Stimulated activated CD4-positive, alpha-beta T cell treated with anti-CD3 and anti-CD28 coated beads, Interleukin-4, amount 100 ng/mL, for 4 hours (primary cell): ENCODE measurements around the gene EEA1.
"Not testable (repeated sequence)": the region's sequence is repeated elsewhere in the genome, so short reads cannot be mapped to it uniquely, and the experiment has no call there.

ENCODE experiments used
- DNase-seq, 2 experiments: peaks; one replicate each; pipeline ENCODE4 v3.0.0-alpha.2; 2020

Gene EEA1

DNA sequence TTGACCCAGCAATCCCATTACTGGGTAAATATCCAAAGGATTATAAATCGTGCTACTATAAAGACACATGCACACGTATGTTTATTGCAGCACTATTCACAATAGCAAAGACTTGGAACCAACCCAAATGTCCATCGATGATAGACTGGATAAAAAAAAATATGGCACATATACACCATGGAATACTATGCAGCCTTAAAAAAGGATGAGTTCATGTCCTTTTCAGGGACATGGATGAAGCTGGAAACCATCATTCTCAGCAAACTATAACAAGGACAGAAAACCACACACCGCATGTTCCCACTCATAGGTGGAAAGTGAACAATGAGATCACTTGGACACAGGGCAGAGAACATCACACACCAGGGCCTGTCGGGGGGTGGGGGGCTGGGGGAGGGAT lies 134.7 kb downstream of the EEA1 start:
- not testable (repeated sequence) for DNase-seq

DNA sequence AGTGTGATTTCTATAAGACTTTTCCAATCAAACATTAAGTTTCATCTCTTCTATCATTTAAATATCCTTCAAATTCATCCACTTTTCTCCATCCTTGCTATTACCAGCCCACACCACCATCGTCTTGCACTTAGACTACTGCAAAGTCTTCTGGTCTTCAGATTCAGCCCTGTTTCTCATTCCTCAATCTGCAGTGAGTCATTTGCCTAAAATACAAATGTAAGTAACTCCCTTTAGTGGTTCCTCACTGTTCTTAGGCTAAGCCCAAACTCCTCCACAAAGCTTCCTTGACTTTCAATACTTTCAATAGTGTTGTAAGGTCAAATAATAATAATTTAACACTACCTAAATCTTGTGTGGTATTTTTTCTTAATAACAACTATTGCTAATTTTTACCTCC lies 143.1 kb downstream of the EEA1 start:
- DNase-seq, result no peak

DNA sequence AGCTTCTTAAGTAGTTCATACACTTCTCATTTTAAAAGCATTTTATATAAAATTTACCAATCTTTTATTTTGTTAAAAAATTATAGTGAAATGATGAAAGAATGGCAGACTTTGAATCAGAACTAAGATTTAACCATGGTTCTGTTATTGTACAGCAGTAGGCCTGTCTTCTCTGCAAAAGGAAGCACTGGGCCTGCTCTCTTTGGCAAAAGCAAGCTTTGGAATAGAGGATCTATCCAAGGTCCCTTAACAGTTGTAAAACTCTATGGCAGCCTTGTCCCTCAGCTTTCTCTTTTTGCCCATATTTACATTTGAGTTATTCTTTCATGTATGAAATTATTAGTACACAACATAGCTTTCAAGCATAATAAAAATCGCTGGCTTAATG lies 143.5 kb downstream of the EEA1 start:
- DNase-seq, result no peak

DNA sequence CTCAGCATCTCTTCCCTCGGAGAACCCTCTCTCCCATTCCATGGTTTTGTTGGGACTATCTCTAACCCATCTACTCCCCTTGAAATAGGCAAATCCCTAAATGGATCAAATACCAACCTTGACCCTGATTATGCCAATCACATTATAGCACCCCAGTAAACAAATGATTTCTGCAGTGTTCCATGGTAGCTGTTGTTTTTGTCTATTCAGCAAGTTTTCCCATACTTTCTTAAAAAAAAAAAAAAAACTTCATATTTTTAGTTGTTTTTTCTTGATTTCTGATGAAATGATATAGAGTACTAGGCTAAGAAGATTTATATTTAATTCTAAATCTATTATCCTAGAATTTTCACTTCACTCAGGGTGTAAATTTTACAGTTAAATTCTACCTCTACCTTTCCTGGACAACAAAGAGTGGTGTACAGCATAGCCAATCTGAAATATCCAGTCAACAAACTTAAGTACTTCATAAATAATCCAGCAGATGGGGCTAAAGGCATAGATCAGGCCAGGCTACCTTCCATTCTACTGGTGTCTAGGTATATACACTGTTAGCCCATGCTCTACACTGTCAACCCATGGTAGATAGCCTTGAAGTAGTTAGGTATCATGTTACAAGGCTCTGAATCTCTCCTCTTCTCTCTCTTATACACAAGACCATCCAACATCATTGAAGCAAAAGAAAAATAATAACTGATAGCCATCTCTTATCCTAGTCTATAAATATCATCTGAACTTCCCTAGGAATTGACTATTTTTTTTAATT lies 144.1 kb downstream of the EEA1 start:
- DNase-seq, result no peak

DNA sequence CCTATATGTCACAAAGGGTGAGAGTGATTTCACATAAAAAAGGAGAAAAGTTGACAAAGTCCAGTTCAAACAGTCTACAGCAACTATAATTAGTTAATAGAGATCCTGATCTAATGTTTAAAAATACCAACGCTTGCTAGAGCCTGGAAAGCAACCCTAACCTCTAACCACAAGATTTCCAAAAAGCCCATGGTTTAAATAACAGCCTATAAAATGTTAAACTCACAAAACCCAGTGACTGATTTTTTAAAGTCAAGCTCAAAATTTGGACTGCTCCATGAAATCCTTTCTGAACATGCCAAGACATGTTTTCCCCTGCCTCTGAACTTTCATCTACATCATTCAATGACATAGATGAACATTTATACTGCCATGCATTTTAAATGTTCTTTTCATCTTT lies 144.7 kb downstream of the EEA1 start:
- DNase-seq, result no peak

DNA sequence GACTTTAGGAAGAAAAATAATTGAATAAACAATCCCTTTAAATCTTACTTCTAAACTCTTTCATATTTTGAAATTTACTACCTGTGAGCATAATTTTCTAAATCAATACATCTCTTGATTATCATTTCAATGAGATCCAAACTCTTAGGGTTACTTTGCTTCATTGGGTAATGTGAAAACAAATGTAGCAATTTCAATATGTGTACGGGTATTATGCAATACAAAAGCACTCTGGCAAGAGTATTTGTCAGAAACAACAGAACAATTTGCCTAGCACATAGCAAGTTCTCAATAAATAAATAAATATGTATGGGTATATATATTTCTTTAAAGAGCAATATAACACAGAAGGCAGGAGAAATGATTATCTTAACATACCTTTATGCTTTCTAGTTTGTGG lies 149.2 kb downstream of the EEA1 start:
- no peak for DNase-seq

DNA sequence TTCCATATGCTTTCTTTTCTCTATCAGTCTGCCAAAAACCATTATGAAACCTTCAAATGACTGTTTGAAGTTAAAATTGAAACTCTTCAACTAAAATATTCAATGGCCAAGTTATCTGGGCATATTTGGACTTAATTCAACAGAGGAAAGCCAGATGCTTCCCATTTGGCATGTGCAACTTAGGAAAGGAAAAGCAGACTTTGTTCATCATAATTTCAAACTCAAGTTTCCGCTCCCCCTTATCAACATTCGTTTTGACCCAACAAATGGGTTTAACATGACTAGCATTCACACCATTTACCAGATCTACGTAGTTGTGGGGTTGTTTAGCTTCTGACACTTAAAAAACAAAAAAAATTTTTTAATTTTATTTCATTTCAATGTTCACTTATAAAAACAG lies 150.6 kb downstream of the EEA1 start:
- no peak for DNase-seq

DNA sequence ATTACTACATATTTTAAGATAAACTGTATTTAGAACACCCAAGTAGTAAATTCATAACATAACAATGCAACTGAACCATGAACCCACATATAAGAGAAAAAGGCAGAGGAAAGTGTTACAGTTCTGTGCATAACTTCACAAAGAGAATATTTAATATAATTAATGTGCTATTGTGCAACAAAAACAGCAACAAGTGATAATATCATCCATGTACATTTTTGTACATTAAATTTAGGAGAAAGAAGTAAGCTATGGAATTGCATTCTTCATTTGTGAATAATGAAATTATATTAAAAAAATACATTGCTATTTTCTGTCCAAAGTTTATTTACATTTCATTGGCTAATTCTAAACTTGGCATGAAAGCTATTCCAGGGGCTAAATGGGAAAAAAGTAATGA lies 153.7 kb downstream of the EEA1 start:
- DNase-seq, result no peak

DNA sequence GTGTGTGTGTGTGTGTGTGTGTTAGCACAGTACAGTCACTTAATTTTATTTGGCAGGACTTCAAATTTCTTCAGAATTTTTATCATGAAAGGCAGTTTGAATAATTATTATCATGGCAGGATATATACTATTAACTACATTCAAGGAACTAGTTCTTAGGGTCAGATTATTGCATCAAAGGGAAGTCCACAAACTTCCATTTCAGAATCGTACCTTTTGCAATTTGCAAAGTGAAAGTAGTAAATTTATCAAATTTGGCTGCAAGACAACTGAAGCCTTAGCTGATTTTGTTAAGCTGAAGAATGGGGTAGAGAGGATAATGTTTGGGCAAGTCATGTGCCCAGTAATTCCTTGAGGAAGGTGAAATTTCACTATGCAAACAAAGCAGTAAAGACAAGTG lies 158.1 kb downstream of the EEA1 start:
- DNase-seq, result no peak

DNA sequence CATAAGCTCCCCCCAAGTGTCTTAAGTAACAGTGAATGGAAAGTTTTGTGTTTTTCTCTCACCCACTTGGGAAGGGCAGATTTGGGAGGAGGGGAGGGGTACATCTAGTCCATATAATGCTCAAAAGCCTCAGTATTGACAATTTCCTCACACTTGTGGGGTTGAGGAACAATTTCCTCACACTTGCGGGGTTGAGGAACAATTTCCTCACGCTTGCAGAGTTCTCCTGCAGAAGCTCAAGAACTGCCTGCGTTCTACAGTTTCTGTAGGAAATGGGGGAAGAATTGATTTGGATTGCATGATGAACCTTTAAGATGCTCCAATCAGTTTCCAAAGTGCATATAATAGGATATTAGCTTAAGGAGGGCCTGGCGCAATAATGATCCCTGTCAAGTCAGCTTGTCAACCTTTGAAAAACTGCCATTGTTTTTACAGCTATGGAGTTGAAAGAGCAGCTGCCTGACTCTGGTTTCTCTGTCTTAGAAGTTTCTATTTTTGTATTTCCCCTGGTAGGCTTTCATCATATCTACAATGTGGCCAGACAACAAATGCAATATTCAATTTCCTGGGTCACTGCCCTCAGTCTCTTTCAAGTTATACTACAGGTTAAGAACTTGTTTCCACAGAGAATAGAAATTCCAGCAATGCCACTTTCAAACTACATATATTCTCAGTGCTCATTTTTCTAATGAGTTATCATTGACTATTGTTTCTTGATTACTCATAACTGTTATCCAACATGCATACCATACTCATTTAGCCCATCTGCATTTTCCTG lies 159.8 kb downstream of the EEA1 start:
- no peak for DNase-seq

DNA sequence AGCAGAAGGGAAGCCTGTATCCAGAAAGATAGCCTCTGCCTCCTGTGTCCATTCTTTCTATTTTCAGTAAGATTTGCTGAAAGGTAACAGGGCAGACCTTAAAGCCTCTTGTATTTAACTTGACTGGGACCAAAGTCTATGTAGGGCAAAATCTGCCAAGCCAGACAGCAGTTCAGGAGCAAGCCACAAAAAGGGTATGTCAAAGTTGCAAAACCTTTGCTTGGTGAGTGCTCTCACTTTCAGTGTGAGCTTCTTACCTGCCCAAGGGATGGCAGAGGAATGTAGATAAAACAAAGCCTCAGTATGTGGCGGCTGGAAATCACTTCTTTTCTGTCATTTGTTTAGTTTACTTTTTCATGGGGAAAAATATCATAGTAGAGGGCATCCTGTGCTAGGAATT lies 163.2 kb downstream of the EEA1 start:
- no peak for DNase-seq

DNA sequence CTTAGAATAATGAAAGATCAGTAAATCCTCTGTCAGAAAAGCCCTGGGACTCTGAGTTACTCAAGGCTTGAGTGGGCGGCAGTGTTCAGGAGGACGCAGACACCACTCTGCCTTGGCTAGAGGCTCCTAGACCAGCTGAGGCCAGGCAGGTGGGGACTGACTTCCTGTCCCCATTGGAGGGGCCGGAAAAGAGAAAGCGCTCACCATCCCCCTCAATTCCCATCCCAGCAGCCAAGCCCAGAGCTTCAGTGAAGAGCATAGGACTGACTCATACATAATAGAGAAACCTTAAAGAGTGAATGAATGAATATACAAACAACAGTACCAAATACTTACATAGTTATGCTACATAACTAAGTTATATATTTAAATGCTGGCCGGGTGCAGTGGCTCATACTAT lies 164.3 kb downstream of the EEA1 start:
- DNase-seq, result no peak

DNA sequence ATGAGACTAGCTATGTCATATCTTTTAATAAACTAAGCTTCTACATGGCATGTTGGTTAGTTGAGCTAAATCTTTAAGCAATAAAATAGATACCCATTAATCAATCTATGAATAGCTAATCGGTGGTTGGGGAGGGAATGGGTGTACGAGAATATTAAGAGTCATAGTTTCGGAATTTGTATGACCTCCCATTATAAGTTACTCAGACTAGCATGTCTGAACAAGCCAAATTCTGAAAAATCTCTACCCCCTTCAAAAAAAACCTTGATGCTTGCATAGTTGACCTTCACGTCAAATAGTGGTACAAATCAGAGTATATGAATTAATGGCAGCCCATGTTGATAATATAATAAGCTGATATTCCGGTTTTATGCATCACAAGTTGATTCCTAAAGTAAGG lies 166.3 kb downstream of the EEA1 start:
- DNase-seq, result no peak

DNA sequence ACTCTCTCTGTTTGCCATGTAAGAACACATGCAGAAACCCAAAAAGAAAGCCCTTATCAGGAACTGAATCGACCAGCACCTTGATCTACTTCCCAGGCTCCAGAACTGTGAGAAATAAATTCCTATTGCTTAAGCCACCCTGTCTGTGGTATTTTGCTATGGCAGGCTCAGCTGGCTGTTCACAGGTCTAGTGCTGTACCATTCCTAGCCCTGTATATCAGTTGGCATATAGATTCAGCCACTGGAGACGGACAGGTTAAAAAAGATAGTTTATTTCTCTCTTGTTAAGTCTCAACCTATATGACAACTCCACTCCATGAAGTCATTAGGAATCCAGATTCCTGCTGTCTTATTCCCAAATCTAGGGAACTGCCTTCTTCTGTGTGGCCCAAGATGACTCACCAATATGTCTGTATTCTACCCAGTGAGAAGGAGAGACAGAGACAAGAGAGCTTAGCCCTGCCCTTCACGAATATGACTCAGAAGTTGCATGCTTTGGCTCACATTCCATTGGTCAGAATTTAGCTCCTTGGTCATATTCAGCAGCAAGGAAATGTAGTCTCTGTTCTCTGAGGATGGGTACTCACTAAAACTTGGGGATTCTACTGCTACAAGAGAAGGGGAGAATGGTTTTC lies 169.3 kb downstream of the EEA1 start:
- no peak for DNase-seq

DNA sequence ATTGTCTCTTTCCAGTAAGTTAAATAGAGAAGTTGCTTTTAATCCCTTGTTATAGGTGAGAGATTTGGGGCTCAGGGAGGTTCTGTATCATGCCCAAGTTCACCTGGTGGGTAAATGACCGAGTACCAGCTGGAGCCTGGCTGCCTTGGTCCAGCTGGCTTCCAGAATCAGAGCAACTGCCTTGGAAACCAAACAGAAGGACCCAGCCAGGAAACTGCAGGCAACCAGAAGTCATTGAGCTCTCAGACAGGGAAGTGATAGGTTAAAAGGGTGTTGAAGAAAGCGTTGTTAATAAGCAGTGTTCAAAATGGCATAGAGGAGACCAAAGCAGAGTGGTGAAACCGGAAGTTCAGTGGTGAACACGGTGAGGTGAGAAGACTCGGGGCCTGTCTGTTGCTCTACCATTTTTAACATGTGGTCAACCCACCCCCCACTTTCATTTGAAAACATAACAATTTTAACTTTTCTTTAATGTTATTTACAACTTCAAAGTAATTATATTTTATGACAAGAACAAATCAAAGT lies 171.4 kb downstream of the EEA1 start:
- no peak for DNase-seq

DNA sequence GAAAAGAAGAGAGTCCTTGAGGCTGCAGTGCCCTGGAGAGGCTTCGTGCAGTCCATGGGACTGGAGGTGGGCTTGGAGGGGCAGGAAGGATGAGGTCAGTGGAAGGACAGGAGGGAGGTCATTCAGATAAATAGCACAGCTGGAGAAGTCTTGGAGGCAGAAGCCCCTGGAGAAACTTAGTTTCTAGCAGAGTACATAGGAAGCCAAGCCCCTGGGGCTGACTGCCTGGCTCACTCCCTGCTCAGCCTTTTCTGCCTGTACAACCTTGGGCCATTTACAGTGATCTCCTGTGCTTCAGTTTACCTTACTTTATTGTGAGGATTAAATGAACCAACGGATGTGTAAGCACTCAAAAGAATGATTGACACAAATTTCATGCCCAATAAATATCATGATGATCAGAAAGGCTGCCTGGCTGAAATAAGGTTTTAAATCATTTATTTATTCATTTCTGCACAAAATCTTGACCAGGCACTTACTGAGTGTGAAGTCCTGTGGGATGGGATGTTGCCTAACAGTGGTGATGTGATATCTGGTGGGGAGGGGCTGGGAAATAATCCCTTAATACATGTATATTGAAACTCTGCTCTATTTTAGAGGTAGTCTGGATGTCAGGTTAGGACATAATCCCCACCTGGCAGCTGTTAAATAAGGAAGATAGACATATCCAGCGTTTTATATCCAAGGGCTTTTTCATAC lies 172.0 kb downstream of the EEA1 start:
- DNase-seq, result no peak

DNA sequence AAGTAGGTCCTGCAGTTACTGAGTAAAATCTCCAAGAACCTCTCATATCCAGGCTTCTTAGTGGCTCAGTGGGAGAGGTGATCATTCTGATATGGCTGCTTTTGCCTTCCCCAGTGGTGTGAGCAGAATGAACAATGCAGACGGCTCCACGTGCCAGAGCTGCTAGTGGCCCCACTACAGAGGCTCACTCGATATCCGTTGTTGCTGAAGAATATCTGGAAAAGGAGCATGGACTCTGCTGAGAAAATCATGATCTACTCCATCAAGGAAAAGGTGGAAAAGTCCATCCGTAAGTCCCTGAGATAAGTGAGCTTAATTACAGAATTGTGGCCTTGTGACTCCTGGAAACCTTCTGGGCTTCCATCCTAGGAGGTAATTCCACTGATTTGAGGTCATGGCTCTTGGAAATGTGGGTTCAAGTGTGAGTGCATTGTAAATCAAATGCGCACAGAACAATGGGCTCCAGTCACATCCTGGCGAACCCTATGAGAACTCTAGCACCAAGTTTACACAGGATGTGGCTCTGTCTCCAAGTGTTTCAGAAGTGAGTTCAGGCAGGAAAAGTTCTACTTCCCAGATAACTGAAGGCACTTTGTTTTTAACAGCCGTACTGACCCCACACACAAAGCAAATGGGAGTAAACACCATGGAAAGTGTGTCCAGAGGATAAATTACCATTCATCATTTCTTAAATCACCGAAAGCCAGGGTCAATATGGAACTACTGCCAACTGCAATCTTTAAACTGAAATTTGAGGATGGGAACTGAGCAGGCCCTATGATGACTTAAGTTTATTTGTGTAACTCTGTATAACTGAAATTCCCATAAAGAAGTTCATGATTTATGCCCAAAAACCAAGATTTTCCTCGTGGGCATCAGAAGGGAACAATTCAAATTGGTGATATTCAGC lies 174.9 kb downstream of the EEA1 start:
- no peak for DNase-seq

DNA sequence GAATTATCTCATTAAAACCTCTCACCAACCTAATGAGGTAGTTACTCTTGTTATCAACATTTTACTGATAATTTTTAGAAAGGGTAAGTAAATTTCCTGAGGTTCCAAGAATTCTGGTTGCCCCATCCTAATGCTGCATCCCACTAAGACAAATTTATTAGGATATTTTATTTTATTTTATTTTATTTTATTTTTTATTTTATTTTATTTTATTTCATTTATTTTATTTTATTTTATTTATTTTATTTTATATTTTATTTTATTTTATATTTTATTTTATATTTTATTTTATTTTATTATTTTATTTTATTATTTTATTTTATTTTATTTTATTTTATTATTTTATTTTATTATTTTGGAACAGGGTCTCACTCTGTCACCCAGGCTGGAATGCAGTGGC lies 179.4 kb downstream of the EEA1 start:
- DNase-seq, result not testable (repeated sequence)

DNA sequence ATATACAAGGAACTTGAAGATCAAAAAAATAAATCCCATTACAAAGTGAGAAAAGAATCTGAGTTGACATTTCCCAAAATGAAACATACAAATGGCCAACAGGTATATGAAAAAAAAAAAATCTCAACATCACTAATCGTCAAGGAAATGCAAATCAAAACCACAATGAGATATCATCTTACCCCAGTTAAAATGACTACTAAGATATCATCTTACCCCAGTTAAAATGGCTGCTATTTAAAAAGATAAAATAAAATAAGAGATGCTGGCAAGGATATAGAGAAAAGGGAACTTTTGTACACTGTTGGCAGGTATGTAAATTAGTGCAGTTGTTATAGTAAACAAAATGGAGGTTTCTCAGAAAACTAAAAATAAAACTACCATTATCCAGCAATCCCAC lies 181.9 kb downstream of the EEA1 start:
- no peak for DNase-seq

DNA sequence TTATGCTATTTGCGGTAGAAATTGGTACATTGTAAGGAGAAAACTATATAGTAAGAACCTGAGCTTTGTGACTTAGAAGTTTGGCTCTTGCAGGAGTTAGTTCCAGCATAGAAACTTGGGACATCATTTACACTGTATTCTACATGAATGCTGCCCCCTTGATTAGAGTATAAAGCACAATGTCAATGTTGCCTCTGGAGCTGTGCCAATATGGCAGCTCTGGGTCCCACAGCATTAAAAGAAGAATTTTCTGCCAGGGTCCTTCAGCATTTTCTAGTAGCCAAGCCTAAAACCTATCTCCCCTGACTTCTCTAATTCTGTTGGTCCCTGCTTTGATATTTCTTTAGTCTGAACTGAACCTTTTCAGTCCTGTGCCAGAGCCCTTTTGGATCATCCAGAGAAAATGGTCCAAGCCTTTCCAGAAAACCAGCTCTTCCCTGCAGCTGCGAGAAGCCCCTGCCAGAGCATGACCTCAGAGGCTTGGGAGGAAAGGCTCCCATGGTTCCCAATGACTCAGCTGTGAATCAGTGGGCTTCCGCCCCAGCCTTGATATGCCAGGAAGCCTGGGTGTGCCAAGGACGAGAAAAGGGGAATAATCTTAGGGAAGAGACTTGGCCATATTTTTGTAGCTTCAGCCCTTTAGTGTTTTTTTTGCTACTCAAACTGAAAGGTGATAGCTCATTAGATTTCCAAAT lies 183.1 kb downstream of the EEA1 start:
- no peak for DNase-seq

DNA sequence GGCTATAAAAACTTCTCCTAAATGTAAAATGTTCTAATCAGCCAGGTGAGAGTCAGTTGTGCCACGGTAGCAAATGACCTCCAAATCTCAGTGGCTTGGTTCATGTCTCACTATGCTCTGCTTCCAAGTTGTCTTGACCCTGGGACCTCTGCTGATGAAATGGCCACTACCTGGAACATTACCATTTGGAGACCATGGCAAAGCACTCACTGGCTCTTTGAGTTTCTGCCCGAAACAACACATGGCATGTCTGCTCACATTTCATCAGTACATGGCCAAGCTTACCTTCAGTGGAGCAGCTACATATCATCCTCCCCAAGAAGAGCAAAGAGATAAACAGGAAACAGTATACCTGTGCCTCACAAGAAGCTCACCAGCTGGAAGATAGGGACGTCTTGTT lies 186.1 kb downstream of the EEA1 start:
- DNase-seq, result no peak

DNA sequence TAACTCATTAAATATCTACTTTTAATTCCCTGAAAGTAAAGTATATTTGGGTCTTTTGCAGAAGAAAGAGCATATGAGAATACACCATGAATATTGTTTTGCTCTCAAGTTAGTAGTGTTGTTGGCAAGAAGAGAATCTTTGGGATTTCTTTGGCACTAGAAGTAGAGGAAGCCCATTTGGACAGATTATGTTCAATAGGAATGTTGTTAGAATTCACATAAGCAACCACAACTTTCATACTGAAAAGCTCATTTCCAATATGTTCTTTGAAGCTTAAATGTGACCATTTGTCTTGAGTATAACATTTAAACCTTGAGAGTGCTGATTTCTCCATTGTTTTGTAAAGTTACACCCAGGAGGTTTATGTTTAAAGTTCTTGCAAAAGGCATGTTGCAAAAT lies 188.7 kb downstream of the EEA1 start:
- no peak for DNase-seq
